ENCODE measurements around the gene CYFIP2.

CYFIP2 gene

DNA sequence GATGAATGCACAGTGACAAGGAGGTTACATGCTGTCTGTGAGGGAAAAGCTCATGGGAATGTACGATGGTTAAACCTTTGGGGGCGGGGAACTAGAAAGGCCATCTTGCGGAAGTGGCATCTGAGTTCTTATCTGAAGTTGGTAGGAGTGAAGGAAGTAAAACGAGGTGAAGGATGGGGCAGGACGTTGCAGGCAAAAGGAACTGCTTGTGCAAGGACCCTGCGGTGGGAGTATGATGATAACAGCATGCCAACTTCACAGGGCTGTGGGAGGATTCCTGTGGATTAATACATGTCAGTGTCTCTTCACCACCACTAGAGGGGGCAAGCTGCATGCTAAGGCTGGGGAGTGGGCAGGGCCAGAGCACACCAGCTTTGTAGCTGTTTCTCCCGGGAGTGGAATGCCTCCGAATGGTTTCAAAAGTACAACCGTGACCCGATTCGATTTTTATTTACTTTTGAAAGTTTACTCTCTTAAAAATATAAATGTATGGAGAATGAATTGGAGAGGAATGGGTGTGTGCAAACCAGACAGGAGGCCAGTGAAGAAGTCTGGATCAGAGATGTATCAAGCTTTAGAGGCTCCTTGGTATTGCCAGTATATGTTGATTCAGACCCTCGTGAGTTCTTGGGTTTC is 62.5 kb downstream of the CYFIP2 start:
- DNase-seq: peak; percentile 41

DNA sequence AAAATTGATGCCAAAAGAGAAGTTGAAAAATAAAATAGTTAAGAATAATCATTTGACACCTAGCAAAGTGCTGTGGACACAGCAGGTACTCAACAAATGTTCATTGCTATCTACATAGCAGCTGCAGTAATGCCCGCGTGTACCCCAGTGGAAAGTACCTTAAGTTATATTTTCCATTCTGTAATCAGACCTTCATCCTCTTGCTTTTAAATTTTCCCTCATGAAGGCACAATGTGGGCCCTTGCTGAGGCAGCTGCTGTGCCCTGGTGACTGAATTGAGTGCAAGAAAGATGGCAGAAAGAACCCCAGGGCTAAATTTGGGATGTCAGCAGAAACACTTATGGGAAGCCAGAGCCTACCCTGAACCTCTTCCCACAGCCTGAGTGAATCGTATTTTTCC is 65.9 kb downstream of the CYFIP2 start:
- no peak for DNase-seq

DNA sequence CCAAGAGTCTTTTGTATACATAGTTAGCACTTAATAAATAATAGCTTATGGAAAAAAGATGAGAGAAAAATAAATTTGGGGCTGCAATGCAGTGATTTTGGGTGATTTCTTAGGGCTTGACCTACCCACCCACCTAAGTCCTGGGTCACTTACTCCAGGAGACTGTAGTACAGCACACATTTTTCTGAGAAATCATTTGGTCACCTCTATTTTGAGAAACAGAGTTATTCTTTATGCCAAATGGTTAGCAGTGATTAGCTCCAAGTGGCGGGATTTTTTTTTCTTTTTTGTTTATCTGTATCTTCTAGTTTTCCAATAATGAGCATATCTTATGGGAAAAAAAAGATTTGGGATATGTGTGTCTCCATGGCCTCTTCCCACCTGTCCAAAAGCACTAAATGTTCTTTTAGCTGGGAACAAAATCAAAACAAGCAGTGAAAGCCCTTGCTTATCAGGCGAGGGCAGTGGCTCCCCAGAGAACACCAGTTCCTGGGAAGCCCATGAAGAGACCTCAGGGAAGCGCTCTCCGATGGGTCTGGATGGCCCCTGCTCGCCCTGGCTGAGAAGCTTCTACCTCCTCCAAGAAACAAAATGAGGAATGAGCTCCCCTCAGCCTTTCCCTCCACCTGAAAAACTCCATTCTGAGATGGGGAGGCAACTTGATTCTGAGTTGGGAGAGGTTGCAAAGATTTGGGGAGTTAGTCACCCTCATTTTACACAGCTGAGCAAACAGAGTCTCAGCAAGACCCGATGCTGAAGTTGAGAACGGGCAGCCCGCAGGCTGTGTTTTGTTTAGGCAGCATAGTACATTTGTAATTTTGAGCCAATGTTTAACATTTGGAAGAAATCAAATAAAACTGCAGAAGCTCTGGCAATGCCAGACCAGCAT is 69.9 kb downstream of the CYFIP2 start:
- no peak for DNase-seq

DNA sequence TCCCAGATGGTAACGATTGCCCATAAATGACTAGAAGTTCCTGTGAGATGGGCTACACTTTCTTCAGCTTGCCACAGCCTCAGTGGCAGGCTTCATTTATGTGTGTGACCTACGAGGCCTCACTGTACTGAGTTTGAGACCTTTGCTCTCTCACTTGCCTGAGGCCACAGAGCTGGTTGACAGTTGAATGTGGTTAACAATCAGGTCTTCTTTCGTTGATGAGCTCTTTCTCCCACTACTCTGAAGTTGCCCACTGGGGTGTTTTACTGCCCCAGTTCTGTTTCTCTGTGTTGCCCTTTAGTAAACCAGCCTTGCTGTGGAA is 70.5 kb downstream of the CYFIP2 start:
- no peak for DNase-seq

DNA sequence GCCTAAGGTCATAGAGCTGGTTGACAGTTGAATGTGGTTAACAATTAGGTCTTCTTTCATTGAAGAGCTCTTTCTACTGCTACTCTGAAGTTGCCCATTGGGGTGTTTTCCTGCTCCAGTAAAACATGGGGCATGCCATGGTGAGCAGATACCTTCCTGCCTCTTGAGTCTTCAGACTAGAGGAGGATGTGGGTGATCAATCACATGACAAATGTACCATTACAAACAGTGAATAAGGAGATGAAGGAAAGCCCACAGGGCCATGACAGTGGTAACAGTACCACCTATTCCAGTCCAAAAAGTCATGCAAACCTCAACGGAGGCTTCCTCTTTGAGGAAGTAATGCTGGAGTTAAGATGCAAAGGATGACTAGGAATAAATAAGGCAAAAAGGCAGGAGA is 73.5 kb downstream of the CYFIP2 start:
- no peak for DNase-seq

DNA sequence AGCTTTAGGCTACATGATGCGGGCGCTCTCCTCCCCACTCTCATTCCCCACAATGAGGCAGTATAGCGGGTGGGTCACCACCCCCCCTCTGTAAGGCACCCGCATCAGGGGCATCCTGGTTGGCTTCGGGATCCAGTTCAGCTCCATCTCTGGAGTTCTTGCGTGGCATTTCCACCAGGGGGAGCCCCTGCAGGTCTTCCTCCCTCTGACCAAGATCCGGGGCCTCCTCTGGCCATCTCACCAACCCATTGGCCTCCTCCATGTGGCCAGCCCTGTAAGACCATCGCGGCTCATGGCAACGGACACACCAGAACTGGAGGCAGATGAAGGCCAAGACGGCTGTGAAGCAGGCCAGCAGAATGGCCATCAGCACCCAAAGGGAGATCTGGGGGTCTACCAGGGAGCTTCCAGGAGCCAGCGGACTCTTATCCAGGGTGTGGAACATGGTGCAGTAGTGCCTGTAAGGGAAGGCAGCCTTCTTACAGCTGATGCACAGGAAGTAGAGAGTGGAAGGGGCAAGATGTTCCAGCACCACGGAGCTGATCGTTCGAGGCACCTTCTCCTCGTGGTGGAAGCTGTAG is 77.0 kb downstream of the CYFIP2 start:
- no peak for DNase-seq

DNA sequence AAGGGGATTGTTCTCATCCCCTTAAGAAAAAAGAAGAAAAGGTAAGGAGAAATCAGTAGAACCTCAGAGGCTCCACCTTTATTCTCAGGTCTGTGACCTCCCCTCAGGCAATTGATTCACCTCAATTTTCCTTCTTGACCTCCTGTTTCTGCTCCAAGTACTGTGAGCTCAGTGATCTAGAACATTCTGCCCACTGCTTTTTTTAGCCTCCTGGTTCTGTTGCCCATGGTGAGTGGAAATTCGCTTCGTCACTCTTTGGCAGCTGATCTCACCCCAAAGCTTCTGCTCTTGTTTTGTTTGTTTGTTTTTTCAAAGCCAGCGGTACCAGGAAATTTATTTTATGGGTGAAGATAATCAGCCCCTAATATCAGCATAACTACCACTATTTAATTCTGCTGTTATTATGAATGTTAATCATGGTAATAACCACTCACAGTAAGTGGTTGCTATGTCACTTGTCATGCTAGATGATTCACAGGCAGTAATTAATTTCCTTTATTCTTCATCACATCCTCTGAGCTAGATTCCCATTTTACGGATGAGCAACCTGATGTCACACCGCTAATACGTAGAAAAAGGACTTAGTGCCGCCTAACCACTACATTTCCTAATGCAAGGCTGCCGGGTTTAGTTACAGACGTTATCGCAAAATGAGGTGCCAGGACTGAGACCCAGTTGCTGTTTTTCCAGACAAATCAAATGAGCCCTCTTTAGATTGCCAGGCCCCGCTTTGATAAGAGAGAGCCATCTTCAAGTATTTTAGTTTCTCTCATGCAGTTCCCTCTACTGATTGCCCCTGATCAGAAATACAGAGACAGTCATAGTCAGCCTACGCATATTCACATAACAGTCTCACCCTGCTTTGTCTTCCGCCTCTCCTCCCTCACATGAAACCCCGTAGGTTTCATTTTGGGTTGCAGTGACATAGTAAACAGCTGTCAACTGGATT is 78.2 kb downstream of the CYFIP2 start:
- no peak for DNase-seq

DNA sequence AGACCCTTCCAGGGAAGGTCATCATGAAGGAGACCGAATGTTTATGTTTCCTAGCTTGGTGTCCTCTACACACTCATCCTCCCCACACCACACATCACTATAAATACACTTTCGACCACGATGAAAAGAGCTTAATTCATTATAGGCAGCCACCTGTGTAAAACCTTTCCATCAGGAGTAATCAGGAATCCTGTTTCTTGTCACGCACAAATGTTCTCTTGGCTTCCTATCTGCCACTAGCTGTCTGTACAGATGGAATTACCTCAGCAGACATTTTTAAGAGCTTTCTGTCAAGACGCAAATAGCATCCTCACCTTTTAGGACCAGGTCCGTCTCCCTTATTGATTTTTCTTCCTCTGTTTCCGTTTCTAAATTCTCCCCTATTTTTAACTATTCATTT is 79.1 kb downstream of the CYFIP2 start:
- DNase-seq: no peak

DNA sequence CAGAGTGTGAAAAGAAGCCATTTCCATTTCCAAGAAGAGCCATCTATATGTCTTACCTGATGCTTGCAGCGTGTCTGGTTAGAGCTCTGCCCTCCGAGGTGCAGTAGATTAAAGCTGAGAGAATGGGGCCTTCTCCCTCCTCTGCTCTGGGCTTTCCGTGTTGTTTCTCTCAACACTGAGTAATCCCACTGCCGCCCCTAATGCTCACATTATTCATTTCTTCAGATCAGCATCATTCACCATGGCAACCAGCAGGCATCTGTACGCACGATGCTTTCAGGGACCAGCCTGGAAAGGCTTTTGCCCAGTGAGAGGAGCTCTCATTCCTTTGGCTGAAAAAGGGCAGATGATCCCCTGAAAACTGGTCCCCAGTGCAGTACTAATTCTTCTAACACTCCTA is 79.6 kb downstream of the CYFIP2 start:
- DNase-seq: no peak

DNA sequence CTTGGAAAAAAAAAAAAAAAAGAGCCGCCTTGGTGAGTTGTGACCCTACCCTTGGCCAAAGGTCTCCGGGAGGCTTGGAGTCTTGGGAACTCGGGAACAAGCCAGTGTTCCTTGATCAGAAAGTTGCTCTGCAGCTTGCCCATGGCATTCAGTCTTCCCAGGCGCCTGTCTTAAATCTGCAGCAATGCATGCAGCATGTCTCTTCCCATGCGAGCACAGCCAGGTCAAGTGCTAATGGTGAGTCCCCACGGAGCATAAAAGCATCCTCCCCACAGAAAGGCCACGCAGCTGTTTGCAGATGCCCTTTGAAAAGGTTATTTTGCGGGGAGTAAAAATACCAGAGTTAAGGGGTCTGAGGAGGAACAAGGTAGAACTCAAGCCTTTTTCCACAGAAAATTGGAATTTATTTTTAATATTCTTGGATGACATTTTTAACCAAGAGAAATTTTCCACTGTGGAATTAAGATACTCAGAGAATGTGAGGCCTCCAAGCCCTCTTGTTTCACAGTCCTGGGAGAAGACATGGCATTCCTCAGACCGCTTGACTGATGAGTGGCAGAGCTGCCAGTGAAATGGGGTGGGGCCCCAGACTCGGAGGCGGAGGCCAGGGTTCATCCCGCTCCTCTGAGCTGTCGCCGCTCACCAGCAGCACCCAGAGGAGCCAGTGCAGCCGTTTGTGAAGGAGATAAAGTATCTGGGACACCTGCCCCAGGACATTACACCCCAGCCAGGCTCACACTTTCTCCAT is 81.6 kb downstream of the CYFIP2 start:
- DNase-seq: no peak

DNA sequence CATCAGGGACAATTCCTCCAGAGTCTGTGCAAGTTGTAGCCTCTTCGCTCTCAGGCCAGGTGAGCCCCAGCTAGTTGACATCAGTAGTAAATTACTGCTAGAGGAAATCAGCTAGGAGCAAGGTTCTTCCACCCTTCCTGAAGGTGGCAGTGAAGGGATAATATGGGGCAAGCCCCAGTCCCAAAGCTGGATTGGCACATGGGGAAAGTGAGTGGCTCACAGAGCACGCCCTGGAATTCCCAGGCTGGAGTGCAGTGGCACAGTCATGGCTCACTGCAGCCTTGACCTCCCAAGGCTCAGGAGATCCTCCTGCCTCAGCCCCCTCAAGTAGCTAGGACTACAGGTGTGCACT is 82.1 kb downstream of the CYFIP2 start:
- DNase-seq: no peak

DNA sequence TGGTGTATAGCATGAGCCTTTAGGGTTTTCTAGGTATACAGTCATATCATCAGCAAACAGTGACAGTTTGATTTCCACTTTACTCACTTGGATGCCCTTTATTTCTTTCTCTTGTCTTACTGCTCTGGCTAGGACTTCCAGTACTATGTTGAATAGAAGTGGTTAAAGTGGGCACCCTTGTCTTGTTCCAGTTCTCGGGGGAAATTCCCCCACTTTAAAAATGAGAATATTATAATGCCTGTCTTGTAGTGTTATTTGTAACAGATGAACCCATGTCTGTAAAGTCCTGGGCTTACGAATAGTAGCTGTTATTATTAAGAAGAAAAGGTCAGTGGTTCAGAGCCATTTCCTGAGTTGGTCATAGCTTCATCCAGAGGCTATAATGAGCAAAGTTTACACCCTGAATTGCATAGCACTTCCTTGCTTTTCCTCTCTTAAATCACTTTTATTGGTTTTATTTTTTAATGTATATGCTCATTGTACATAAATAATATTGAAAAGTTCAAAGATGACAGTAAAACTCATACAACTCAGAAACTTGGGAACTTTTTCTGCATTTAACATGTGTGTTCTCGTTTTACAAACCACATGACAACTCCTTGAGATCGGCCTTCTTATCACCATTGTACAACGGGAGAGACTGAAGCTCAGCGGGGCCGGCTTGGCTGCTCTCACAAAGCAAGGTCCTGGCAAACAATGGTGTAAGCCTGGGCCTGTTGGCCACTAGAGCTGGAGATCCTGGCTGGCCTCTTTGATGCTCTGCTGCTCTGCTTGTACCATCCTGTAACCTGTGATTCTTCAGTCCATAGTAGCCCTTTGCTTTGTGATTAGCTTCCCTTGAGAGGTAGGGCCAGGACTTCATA is 85.2 kb downstream of the CYFIP2 start:
- no peak for DNase-seq

DNA sequence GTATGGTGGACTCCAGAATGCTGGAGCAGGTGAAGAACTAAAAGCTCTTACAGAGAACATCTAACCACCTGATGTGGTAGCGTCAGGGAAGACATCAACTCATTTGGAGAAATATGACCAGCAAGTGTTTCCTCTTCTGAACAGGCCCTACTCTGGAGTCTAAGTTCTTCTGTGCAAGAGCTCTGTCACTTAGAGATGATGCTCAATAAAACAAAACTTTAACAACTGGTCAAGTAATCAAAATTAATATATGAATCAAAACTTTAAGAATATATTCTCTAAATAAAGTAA is 85.8 kb downstream of the CYFIP2 start:
- DNase-seq: no peak

DNA sequence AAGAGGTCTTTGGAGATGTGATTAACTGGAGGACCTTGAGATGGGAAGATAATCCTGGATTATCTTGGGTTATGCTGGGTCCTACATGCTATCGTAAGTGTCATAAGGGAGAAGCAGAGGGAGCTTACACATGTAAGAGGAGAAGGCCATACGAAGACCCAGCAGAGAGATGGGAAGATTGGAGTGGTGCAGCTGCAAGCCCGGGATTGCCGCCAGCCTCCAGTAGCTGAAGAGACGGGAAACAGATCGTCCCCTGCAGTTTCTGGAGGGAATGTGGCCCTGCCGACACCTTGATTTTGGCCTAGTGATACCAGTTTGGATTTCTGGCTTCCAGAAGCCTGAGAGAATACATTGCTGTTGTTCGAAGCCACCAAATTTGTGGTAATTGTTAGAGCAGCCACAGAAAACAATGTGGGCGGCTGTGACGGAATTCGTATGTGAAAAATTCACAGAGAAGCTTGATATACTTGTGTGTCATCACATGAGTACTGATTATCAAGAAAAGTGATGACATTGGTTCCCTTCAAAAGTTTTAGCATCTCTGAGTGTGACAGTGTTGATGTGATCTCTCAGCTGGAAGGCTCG is 86.9 kb downstream of the CYFIP2 start:
- DNase-seq: no peak

DNA sequence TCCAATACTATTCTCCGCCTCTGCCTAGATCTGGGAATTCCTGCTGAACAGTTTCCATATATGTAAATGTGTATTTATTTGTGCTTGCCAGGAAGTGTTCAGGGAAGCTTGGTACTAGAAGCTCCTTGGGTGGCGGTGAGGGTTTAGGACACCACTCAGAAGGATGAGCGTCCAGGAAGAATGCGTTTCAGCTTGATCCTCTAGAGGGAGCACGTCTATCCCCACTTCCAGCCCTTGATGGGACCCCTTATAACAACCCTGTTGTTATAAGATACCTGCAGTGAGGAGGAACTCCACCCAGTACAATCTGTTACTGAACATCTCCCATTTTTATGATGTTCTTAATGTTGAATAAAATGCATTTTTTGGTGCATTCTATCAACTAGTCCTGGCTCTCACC is 88.9 kb downstream of the CYFIP2 start:
- DNase-seq: no peak

DNA sequence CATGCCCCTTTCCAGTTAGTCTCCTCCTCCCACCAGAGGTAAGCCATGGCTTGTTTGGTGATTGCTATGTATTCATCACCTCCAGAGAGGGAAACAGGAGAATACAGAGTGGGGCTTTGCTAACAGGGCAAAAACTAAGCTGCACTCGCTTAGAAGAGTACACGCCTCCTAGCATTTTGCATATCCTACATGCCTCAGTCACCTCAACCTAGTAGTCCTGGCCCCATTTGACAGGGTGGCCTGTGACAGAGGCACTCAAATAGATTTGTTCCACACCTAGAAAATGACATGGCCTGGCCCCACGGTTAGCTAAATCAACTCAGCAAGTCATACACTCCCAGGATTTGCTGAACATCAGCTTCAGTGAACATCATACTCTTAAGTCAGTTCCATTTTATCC is 90.7 kb downstream of the CYFIP2 start:
- no peak for DNase-seq

DNA sequence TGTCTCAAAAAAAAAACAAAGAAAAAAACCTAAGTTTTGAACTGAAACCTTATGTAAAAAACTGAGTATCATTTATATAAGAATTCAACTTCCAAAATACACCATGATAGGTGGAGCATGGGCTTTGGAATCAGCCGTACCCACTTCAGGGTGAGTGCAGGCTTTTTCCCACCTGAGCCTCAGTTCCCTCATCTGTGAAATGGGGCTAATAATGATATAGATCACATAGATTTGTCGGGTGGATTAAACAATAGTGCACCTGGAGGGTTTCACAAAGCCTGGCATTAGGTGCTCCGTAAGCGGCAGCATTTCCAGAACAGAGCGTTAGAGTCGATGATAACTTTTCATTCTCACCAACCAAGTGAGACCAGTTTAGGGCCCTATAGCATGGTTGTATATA is 91.9 kb downstream of the CYFIP2 start:
- DNase-seq: no peak

DNA sequence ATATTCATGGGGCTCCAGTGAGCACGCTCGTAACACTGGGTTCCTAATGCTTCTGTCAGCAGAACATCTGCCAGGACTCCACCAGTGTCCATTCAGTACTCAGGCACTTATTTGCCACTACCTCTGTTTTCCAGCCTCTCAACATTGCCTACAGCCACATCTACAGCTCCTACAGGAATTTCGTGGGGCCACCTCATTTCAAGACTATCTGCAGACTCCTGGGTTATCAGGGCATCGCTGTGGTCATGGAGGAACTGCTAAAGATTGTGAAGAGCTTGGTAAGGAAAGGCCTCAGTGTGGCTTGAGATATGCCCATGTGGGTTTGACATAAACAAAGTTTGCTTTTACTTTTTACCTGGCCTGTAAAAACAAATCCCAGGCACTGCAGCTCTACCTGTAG is 92.9 kb downstream of the CYFIP2 start:
- DNase-seq: no peak

DNA sequence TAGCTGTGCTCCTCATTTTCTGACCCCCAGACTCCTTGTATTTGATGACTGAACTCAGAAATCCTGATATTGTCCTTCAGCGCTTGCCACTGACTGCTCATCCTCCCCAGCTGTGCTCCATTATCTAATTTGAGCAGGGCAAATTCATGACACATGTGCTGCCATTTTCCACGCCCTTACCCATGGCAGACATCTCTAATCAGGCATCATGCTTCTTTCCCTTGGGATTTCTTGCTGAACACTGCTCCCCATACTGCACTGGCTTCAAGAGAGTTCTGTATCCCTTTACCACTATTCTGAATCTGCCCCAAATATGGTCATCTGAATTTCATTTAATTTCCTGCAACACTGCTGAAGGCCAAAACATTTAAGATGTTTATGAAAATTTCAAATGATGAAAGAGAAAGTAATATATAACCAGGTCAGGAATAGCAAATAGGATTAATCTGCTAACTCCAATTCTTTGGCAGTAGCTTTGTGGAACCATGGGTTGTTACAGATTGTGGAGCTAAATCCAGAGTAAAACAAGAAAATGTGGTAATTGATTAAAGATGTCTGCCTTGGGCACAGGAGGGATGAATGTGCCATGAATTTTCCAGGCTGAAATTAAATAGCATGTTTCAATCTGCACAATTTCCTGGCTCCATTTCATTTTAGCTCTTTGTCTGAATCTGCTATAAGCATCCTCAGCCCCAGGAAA is 93.6 kb downstream of the CYFIP2 start:
- no peak for DNase-seq

DNA sequence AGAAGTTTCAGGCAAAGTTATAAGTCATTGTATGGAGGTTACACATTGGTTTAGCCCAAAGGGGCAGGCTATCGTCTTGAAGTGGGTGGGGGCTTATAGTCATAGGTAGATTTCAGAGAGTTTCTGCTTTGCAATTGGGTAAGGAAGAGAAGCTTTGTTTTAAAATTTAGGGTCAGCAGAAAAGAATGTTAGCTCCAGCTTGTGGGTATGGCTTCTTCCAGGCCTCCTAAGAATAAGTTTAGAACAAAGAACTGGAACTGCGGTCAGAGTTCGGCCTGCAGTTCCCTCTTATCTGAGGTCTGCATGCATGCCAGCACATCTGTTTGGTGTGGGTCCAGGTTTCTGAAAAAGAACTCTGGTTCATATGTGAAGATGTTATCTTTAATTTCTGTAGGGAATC is 96.1 kb downstream of the CYFIP2 start:
- DNase-seq: no peak

DNA sequence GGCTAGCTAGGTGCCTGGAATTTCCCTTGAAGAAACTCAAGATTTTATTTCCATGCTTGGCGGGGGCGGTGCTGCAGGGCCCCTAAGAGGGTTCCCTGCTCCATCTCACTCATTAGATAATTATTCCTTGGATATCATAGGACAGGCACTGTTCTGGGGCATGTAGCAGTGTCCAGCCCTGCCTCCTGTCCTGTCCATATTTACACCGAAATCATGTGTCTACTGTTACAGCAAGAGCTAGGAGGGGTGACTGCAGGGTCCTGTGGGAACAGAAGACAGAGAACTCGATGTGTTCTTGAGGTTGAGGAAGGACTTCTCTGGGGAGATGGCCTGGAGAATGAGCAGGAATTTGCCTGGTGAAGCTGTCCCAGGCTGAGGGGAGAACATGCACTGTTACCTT is 96.6 kb downstream of the CYFIP2 start:
- DNase-seq: no peak
